ENCODE results near the gene ATP6V1F.

Gene ATP6V1F

DNA sequence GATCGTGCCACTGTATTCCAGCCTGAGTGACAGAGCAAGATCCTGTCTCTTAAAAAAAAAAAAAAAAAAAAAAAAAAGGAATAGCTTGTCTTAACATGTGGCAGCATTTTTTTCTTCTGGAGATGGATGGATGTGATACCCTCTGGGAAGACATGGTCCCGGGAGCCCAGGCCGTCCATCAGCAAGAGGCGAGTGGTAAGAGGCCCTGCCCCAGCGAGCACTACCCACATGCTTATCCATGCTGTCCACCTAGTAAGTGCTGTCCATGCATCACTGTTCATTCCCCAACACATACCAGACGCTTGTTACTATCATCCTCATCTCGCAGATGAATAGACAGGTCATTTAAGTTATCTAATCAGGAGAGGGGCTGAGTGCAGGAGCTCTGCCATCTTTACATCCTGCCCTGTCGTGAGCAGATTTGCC is 12.9 kb downstream of the ATP6V1F start:
- TF ChIP-seq, protein P1, sequence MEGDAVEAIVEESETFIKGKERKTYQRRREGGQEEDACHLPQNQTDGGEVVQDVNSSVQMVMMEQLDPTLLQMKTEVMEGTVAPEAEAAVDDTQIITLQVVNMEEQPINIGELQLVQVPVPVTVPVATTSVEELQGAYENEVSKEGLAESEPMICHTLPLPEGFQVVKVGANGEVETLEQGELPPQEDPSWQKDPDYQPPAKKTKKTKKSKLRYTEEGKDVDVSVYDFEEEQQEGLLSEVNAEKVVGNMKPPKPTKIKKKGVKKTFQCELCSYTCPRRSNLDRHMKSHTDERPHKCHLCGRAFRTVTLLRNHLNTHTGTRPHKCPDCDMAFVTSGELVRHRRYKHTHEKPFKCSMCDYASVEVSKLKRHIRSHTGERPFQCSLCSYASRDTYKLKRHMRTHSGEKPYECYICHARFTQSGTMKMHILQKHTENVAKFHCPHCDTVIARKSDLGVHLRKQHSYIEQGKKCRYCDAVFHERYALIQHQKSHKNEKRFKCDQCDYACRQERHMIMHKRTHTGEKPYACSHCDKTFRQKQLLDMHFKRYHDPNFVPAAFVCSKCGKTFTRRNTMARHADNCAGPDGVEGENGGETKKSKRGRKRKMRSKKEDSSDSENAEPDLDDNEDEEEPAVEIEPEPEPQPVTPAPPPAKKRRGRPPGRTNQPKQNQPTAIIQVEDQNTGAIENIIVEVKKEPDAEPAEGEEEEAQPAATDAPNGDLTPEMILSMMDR (IDR thresholded peaks at IDR 0.05; ENCODE audit: control insufficient read depth, extremely low read depth, insufficient read depth) = no peak
- no peak overlapping the region for H3K4me3 ChIP-seq (ENCODE audit: low read depth, low read length)
- DNase-seq (ENCODE audit: low read depth) = no peak

DNA sequence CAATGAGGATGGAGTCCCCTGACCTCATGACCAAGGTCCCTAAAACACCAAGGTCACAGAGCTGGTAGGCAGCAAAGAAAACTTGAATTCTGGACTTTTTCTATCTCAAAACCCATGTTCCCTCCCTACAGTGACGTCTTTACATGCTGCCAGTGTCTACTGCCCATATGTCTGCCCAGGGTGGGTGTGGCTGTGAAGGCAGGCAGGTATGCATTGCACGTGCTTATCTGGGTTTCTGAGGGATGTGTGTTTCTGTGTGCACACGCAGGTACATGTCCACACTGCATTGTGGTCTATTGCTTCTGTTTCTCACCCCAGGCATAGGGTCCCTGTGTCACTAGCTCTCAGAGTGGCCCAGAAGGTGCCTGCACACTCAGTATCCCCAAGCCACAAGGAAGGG is 13.5 kb downstream of the ATP6V1F start:
- no peak overlapping the region for H3K4me3 ChIP-seq (ENCODE audit: low read depth, low read length)
- no peak for DNase-seq (ENCODE audit: low read depth)
- TF ChIP-seq, protein P1 (IDR thresholded peaks at IDR 0.05; ENCODE audit: control insufficient read depth, extremely low read depth, insufficient read depth) = no peak

DNA sequence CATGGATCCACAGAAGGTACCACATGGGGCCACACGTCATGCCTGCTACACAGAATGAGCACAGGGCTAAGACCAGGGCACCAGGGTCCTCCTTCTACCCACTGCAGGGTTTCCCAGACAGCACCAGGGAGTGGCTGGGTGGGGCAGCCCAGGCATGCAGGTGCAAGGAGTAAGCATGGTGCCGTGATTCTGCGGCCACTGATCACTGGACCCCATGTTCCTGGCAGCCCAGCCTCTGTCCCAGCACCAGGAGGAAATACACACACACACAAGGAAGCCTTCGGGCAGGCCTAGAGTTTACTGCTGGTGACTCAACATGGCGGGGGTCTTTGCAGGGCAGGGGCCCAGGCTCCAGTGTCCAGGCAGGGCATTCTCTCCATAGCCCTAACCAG is 13.9 kb downstream of the ATP6V1F start:
- TF ChIP-seq, protein P1 (IDR thresholded peaks at IDR 0.05; ENCODE audit: control insufficient read depth, extremely low read depth, insufficient read depth) = no peak
- H3K4me3 ChIP-seq (ENCODE audit: low read depth, low read length) = no peak overlapping the region
- DNase-seq (ENCODE audit: low read depth) = no peak

DNA sequence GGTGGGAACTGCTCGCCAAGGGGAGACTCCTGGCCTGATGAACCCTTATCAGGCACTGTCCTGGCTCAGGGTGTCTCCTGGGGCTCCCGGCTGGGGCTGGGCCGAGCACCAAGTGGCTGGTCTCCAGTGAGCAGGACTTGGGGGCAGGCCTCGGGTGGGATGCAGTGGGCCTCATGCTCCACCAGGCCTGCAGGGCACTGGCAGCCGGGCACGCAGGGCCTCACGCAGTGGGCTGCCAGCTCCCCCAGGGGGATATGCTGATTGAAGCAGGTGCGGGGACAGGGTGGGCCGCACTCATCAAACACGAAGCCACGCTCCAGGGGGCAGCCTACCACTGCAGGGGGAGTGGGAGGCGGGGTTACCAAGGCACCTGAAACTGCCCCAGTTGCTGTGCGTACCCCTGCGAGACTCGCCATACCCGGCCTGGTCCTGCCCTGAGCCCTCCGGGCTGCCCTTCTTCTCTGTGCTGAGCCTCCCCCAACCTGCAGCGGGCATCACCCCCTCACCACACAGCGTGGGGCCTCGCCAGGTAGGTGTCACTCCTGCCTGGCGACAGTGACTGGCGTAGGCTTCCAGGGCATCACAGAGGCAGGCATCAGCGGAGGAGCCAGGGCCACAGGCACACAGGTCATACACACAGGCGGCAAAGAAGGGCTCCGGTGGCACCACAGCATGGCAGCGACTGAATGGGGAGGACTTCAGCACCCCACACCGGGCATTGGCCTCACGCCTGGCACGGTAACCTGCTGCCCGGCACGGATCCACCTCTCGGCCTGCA is 14.5 kb downstream of the ATP6V1F start:
- DNase-seq (ENCODE audit: low read depth) = no peak
- H3K4me3 ChIP-seq (ENCODE audit: low read depth, low read length) = no peak overlapping the region

DNA sequence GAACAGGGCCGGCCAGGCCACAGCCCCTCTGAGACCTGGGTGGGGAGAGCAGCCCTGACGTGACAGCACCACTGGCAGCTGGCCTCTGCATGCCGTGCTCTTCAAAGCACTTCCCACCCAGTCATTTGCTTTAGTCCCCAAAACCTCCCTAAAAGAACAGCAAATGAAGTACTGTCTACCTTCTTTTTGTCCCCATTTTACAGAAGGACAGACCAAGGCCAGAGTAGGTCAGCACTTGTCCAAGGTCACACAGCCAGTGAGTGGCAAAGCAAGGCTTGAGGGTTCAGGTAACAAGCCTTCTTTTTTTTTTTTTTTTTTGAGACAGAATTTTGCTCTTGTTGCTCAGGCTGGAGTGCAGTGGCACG is 15.1 kb downstream of the ATP6V1F start:
- no peak for DNase-seq (ENCODE audit: low read depth)
- H3K4me3 ChIP-seq (ENCODE audit: low read depth, low read length) = no peak overlapping the region
- TF ChIP-seq, protein P1 (IDR thresholded peaks at IDR 0.05; ENCODE audit: control insufficient read depth, extremely low read depth, insufficient read depth) = no peak

More for the DNA sequence above, 14.5 kb downstream of the ATP6V1F start:
- TF ChIP-seq, protein P1 (IDR thresholded peaks at IDR 0.05; ENCODE audit: control insufficient read depth, extremely low read depth, insufficient read depth) = no peak

DNA sequence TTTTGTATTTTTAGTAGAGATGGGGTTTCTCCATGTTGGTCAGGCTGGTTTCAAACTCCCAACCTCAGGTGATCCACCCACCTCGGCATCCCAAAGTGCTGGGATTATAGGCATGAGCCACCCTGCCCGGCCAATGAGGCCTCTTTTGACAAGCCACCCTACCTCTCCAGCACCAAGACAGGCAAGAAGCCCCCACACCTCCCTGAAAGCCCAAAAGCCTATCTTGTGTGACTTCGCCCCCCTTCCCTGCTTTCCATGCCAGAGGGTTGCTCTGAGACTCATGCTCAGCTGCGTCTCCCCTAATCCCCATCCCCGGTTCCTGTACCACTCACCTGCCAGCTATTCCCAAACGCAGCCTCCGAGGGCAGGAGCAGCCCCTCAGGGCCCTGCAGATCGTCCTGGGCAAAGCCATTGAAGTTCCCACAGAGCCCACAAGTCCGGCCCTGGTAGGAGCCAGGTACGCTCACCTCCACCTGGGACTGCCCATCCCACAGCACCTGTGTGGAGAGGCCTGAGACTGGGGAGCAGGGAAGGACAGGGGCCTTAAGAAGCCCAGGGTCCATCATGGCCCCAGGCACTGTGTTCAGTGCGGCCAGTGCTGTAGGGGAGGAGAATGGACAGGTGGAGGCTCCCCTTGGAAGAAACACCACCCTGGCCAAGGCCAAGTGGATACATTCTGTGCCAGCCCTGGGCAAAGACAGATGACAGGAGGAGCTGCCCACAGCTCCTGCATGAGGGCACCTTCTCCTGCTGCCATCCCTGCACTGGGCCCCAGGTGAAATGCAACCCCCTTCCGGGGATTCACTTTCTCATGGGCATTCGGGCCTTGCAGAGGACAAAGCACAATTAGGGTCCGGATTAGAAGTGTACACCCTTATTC is 15.8 kb downstream of the ATP6V1F start:
- TF ChIP-seq, protein P1 (IDR thresholded peaks at IDR 0.05; ENCODE audit: control insufficient read depth, extremely low read depth, insufficient read depth) = no peak
- no peak for DNase-seq (ENCODE audit: low read depth)
- no peak overlapping the region for H3K4me3 ChIP-seq (ENCODE audit: low read depth, low read length)

Measured in LNCaP clone FGC (cell line).